H1 (cell line): ENCODE results near the gene TNFAIP8L3. TPM values are rescaled to one million over a fixed set of nuclear protein-coding genes. Genes with fewer than 3 reads are reported as not detected.

Source experiments
- CTCF ChIA-PET: fragments of 300-600 bp; sonication (Branson Sonifier 250); formaldehyde crosslinking; loops from one replicate; lab custom pipeline; 2021; ENCODE audit not compliant: partially characterized antibody; lab: Charles Lee
- POLR2A ChIA-PET: fragments of 300-600 bp; sonication (Branson Sonifier 250); formaldehyde crosslinking; loops from one replicate; lab custom pipeline; 2021; ENCODE audit warnings: inconsistent platforms; ENCODE audit not compliant: partially characterized antibody; lab: Charles Lee
- DNase-seq, 2 experiments: peaks; one replicate each; pipeline versions ENCODE4 v3.0.0 to v3.0.0-alpha.2; 2010 to 2022; ENCODE audit warnings: low spot score in 2 of 2, low read depth in 1 of 2, mixed read lengths in 1 of 2
- FAIRE-seq: peaks from 2 replicates; lab custom pipeline; 2011; peaks lifted over from hg19 to GRCh38; lab: Jason Lieb, UNC
- H2AFZ ChIP-seq: 2 replicates; pipeline ENCODE4 v1.8.1; 2012; ENCODE audit warnings: low read length, inconsistent platforms
- H2AK5ac ChIP-seq: 2 replicates; pipeline ENCODE4 v1.6.1; 2013; ENCODE audit warnings: low read depth, low read length
- H2BK120ac ChIP-seq: replicated peaks from 2 replicates; pipeline ENCODE3; 2013; ENCODE audit warnings: low read depth, low read length, inconsistent platforms
- H2BK12ac ChIP-seq: 2 replicates; pipeline ENCODE4 v1.6.1; 2013; ENCODE audit warnings: low read depth, low read length
- H2BK15ac ChIP-seq: 2 replicates; pipeline ENCODE4 v1.6.1; 2013; ENCODE audit warnings: low read length
- H2BK20ac ChIP-seq: 2 replicates; pipeline ENCODE4 v1.6.1; 2013; ENCODE audit warnings: low read length
- H2BK5ac ChIP-seq: 2 replicates; pipeline ENCODE4 v1.6.1; 2013; ENCODE audit warnings: low read depth, low read length
- H3K14ac ChIP-seq: 2 replicates; pipeline ENCODE4 v1.6.1; 2013; ENCODE audit warnings: inconsistent platforms; ENCODE audit not compliant: insufficient read length
- H3K18ac ChIP-seq: 2 replicates; pipeline ENCODE4 v1.6.1; 2013; ENCODE audit warnings: low read length; ENCODE audit errors: extremely low read depth
- H3K23ac ChIP-seq: 2 replicates; pipeline ENCODE4 v1.6.1; 2013; ENCODE audit warnings: inconsistent platforms; ENCODE audit not compliant: insufficient read length
- H3K23me2 ChIP-seq: 2 replicates; pipeline ENCODE4 v1.6.1; 2013; ENCODE audit warnings: low read depth, low read length
- H3K27ac ChIP-seq: 2 replicates; pipeline ENCODE4 v1.6.1; 2011; ENCODE audit warnings: low read depth, low read length, inconsistent platforms
- H3K27me3 ChIP-seq, 4 experiments: replicated peaks in 1 of 4; 1 replicate in 1 of 4; 2 replicates in 3 of 4; pipeline versions ENCODE4 v1.6.1 to v1.8.1; 2011 to 2013; ENCODE audit warnings: low read length in 3 of 4, mild to moderate bottlenecking in 3 of 4, inconsistent platforms in 2 of 4, mixed read lengths in 2 of 4, moderate library complexity in 1 of 4; ENCODE audit not compliant: control insufficient read depth in 3 of 4, insufficient read depth in 3 of 4; ENCODE audit errors: extremely low read depth in 1 of 4
- H3K36me3 ChIP-seq, 4 experiments: 2 replicates each; pipeline versions ENCODE4 v1.6.1 to v1.8.1; 2011 to 2013; ENCODE audit warnings: mild to moderate bottlenecking in 4 of 4, low read length in 3 of 4, moderate library complexity in 2 of 4, control low read depth in 1 of 4, inconsistent platforms in 1 of 4; ENCODE audit not compliant: insufficient read depth in 4 of 4, control insufficient read depth in 2 of 4
- H3K4ac ChIP-seq: replicated peaks from 2 replicates; pipeline ENCODE3; 2013; ENCODE audit warnings: low read length, low read depth, mixed read lengths, inconsistent platforms; ENCODE audit not compliant: insufficient read length
- H3K4me1 ChIP-seq, 4 experiments: replicated peaks in 1 of 4; 1 replicate in 1 of 4; 2 replicates in 3 of 4; pipeline versions ENCODE4 v1.6.1 to v1.8.1; 2011 to 2013; ENCODE audit warnings: low read length in 3 of 4, inconsistent platforms in 2 of 4, mixed read lengths in 1 of 4; ENCODE audit not compliant: insufficient read depth in 4 of 4, control insufficient read depth in 3 of 4
- H3K4me2 ChIP-seq, 2 experiments: 2 replicates each; pipeline versions ENCODE4 v1.6.1 to v1.8.1; 2011 to 2013; ENCODE audit warnings: low read depth in 2 of 2, low read length in 2 of 2, control low read depth in 1 of 2, inconsistent platforms in 1 of 2, mild to moderate bottlenecking in 1 of 2; ENCODE audit not compliant: insufficient read depth in 1 of 2
- H3K4me3 ChIP-seq, 4 experiments: fragments of 200-600, 300-600 bp in 1 of 4; sonication (generic), shearing (Covaris generic), sonication (Bioruptor Twin) in 1 of 4; 2 replicates each; pipeline versions ENCODE4 v1.5.1 to v1.8.1; 2011 to 2016; ENCODE audit warnings: low read length in 4 of 4, low read depth in 3 of 4, control low read depth in 2 of 4, inconsistent platforms in 2 of 4, mild to moderate bottlenecking in 2 of 4, mixed read lengths in 1 of 4, moderate library complexity in 1 of 4; ENCODE audit not compliant: insufficient read depth in 2 of 4; ENCODE audit errors: extremely low read depth in 1 of 4
- H3K56ac ChIP-seq: replicated peaks from 2 replicates; pipeline ENCODE3; 2013; ENCODE audit warnings: low read depth, mild to moderate bottlenecking, mixed read lengths, low read length, inconsistent platforms; ENCODE audit not compliant: insufficient read length
- H3K79me1 ChIP-seq: 2 replicates; pipeline ENCODE4 v1.6.1; 2013; ENCODE audit warnings: low read depth, low read length, control low read depth
- H3K79me2 ChIP-seq, 2 experiments: 2 replicates each; pipeline versions ENCODE4 v1.6.1 to v1.8.1; 2012 to 2013; ENCODE audit warnings: low read length in 2 of 2, mild to moderate bottlenecking in 2 of 2, inconsistent platforms in 1 of 2; ENCODE audit not compliant: insufficient read depth in 2 of 2, control insufficient read depth in 1 of 2
- H3K9ac ChIP-seq, 4 experiments: replicated peaks in 1 of 4; 1 replicate in 1 of 4; 2 replicates in 3 of 4; pipeline versions ENCODE4 v1.6.1 to v1.8.1; 2011 to 2013; ENCODE audit warnings: low read depth in 3 of 4, low read length in 3 of 4, control low read depth in 2 of 4, mild to moderate bottlenecking in 2 of 4, moderate library complexity in 2 of 4, inconsistent platforms in 1 of 4; ENCODE audit errors: extremely low read depth in 1 of 4
- H3K9me3 ChIP-seq, 2 experiments: 2 replicates each; pipeline versions ENCODE4 v1.6.1 to v1.8.1; 2012 to 2013; ENCODE audit warnings: mild to moderate bottlenecking in 2 of 2, moderate library complexity in 2 of 2, control low read depth in 1 of 2, inconsistent platforms in 1 of 2, low read depth in 1 of 2, low read length in 1 of 2, mixed read lengths in 1 of 2; ENCODE audit not compliant: insufficient read depth in 2 of 2
- H4K20me1 ChIP-seq, 2 experiments: replicated peaks in 1 of 2; 2 replicates each; pipeline versions ENCODE3 to v1.8.1; 2011 to 2013; ENCODE audit warnings: inconsistent platforms in 2 of 2, low read length in 2 of 2, mild to moderate bottlenecking in 1 of 2; ENCODE audit not compliant: insufficient read depth in 2 of 2, control insufficient read depth in 1 of 2
- H4K5ac ChIP-seq: 2 replicates; pipeline ENCODE4 v1.6.1; 2013; ENCODE audit warnings: low read length, low read depth, mixed read lengths, inconsistent platforms; ENCODE audit not compliant: insufficient read length
- H4K8ac ChIP-seq: 2 replicates; pipeline ENCODE4 v1.8.0; 2013; ENCODE audit warnings: mild to moderate bottlenecking, moderate library complexity, low read length, inconsistent platforms; ENCODE audit not compliant: insufficient read depth; ENCODE audit errors: extremely low read depth
- H4K91ac ChIP-seq: replicated peaks from 2 replicates; pipeline ENCODE3; 2013; ENCODE audit warnings: low read length, mixed read lengths, inconsistent platforms; ENCODE audit not compliant: insufficient read length
- BCL11A ChIP-seq, 2 experiments: IDR thresholded peaks; one replicate each; pipeline ENCODE4 v1.6.1; 2011; ENCODE audit warnings: low read depth in 2 of 2, low read length in 2 of 2, mild to moderate bottlenecking in 2 of 2
- FOSL1 ChIP-seq: IDR thresholded peaks from 2 replicates; pipeline ENCODE4 v1.6.1; 2011; ENCODE audit warnings: mild to moderate bottlenecking, low read depth, low read length, moderate library complexity; ENCODE audit not compliant: insufficient read depth
- JUND ChIP-seq: IDR thresholded peaks from 2 replicates; pipeline ENCODE4 v1.6.1; 2011; ENCODE audit warnings: mild to moderate bottlenecking, improper control_type of control experiment, low read length
- NANOG ChIP-seq: IDR thresholded peaks from 2 replicates; pipeline ENCODE4 v1.6.1; 2011; ENCODE audit warnings: low read length, low read depth, mild to moderate bottlenecking, inconsistent platforms; ENCODE audit not compliant: insufficient read depth, poor library complexity, severe bottlenecking
- SAP30 ChIP-seq: fragments of 300-600 bp; sonication (generic); IDR thresholded peaks from 2 replicates; pipeline ENCODE4 v1.7.1; 2012; ENCODE audit warnings: low read length, moderate library complexity, mild to moderate bottlenecking, inconsistent platforms; ENCODE audit not compliant: insufficient read depth, insufficient replicate concordance
- SIRT6 ChIP-seq: IDR thresholded peaks from one replicate; pipeline ENCODE4 v1.7.1; 2012; ENCODE audit warnings: low read length, inconsistent platforms
- USF2 ChIP-seq: IDR thresholded peaks from 2 replicates; pipeline ENCODE4 v1.6.1; 2011; ENCODE audit warnings: low read length, improper control_type of control experiment
- WGBS, 2 experiments: shearing (Covaris generic) in 1 of 2; methylation state at CpG; one replicate each; pipeline versions ENCODE4 v1.1.6 to v1.1.7; 2013 to 2015; ENCODE audit warnings: low lambda C conversion rate in 2 of 2, mixed read lengths in 2 of 2, inconsistent platforms in 1 of 2, low coverage in 1 of 2, missing lambda C conversion rate in 1 of 2; ENCODE audit not compliant: insufficient replicate concordance in 2 of 2, insufficient coverage in 1 of 2, insufficient read length in 1 of 2; ENCODE audit errors: extremely low coverage in 1 of 2, missing lambda C conversion rate in 1 of 2; 5-methylcytosine and 5-hydroxymethylcytosine counted together
- polyA plus RNA-seq, 7 experiments: library from polyadenylated mRNA; depleted of rRNA in 3 of 7; stranded (reverse) in 5 of 7; unstranded in 2 of 7; fragments of >200 nt in 5 of 7; fragments of 200-250 nt in 2 of 7; gene quantifications; 1 replicate in 5 of 7; 2 replicates in 1 of 7; 4 replicates in 1 of 7; pipeline versions ENCODE4 v1.2.1 to v1.2.3, GENCODE V29; 2011 to 2013; ENCODE audit warnings: missing spikeins in 2 of 7, mixed read lengths in 2 of 7
- total RNA-seq: library from RNA; stranded (reverse); fragmentation: NEBNext Ultra II Directional; extraction: Animal tissue kit (Norgen Biotek cat#: 25700); gene quantifications from 2 replicates; pipeline ENCODE4 v1.2.1, GENCODE V29; 2021

TNFAIP8L3 gene
- total and polyA plus RNA-seq, 2 of the 8 experiments (the other 6 are each of a cell fraction or from before 2014, with no cell fraction given) = 0.23 to 0.67 TPM

GRCh38 chr15:51105430-51106016, 10.8 kb upstream of the TNFAIP8L3 start:
- Histone ChIP-seq H3K9ac (no peak overlapping the region), H3K36me3 (no peaks in the 10 kb centered on the region), H2BK20ac (no peak overlapping the region), H4K91ac (no peak overlapping the region), H3K79me2 (no peaks in the 10 kb centered on the region), H3K14ac (no peak overlapping the region), H2AFZ (no peak overlapping the region), H4K5ac (no peak overlapping the region), H3K56ac (no peak overlapping the region), H2BK120ac (no peak overlapping the region), H3K9me3 (no peaks in the 10 kb centered on the region), H2BK12ac (no peak overlapping the region), H2AK5ac (no peak overlapping the region), H2BK5ac (no peak overlapping the region), H3K4ac (no peak overlapping the region), H3K23ac (no peak overlapping the region), H3K4me3 (no peak overlapping the region), H3K4me1 (no peaks in the 10 kb centered on the region), H3K27me3 (no peaks in the 10 kb centered on the region), H3K79me1 (no peaks in the 10 kb centered on the region), H4K8ac (no peak overlapping the region), H2BK15ac (no peak overlapping the region), H3K4me2 (no peak overlapping the region), H3K23me2 (no peaks in the 10 kb centered on the region), H3K27ac (no peak overlapping the region), H3K18ac (no peak overlapping the region), H4K20me1 (peaks cover 0 to 3% of the 10 kb centered on the region in 2 experiments)
- CTCF ChIA-PET = interaction anchor here (1.0 to 1.3 kb wide), 3 partner anchors 28 to 298 kb away, joined by 3 to 4 read pairs (median 3); no protein-coding TSS in a partner anchor
- TF ChIP-seq SAP30 = no peak
- no peak for TF ChIP-seq USF2
- no peak for TF ChIP-seq NANOG
- no peak for TF ChIP-seq SIRT6
- no peak for TF ChIP-seq FOSL1
- no peak for TF ChIP-seq JUND
- no peak for TF ChIP-seq BCL11A (IDR thresholded peaks at IDR 0.05; ENCODE audit: low read depth in 2 of 2, low read length in 2 of 2)
- POLR2A ChIA-PET = no interaction called here
- 82% methylated on average over 4 of the region's 4 CpGs; no CpG with 5 or more reads in 1 of the 2 experiments for WGBS, 2 experiments
- DNase-seq (no peak), FAIRE-seq (no peak)
